ENCODE data around the gene VSIG1. TPM values are rescaled to one million over a fixed set of nuclear protein-coding genes. Genes with fewer than 3 reads are reported as not detected.

VSIG1 gene
- polyA plus RNA-seq, 1 of the 3 experiments (the other 2 are of a cell fraction): not detected

- TF ChIP-seq MAX (IDR thresholded peaks at IDR 0.05; ENCODE audit: low read depth) (no peak), POLR2AphosphoS5 (IDR thresholded peaks at IDR 0.05; ENCODE audit: low read depth, low read length) (no peak)
Observed at GRCh38 chrX:108033890-108034289, 11.0 kb upstream of the VSIG1 start (continued).

GRCh38 chrX:108034725-108035124 lies 10.1 kb upstream of the VSIG1 start:
- Histone ChIP-seq H3K4me2 (no peak overlapping the region), H3K36me3 (replicated peaks in 1 of 2; ENCODE audit: control insufficient read depth in 1 of 2, insufficient read depth in 2 of 2, low read length in 1 of 2) (no peaks in the 10 kb centered on the region), H3K9ac (no peak overlapping the region), H3K4me3 (ENCODE audit: low read depth in 2 of 2, low read length in 1 of 2) (no peak overlapping the region), H3F3A (replicated peaks; ENCODE audit: insufficient read depth) (no peaks in the 10 kb centered on the region), H3K27ac (ENCODE audit: low read depth in 2 of 2, low read length in 1 of 2) (no peak overlapping the region), H3K27me3 (ENCODE audit: insufficient read depth) (peaks cover 8% of the 10 kb centered on the region; the same call in 1 of the 2 replicates), H4K20me1 (ENCODE audit: insufficient read depth) (no peaks in the 10 kb centered on the region), H3K4me1 (ENCODE audit: control insufficient read depth in 1 of 2, insufficient read depth in 2 of 2, low read depth in 1 of 2, low read length in 1 of 2) (no peaks in the 10 kb centered on the region), H2AFZ (ENCODE audit: low read depth) (no peak overlapping the region), H3K9me3 (no peaks in the 10 kb centered on the region), H3K79me2 (ENCODE audit: insufficient read depth) (no peaks in the 10 kb centered on the region), H3K9me2 (no peaks in the 10 kb centered on the region)
- WGBS (ENCODE audit: low lambda C conversion rate): 23% methylated on average over 3 of the region's 3 CpGs
- no peak for DNase-seq
- ChIA-PET CTCF (no interaction called here), POLR2A (no interaction called here)
- no peak for TF ChIP-seq JUND (IDR thresholded peaks at IDR 0.05)
- TF ChIP-seq FOXJ3 (CRISPR knock-in tag; IDR thresholded peaks at IDR 0.05): no peak
- TF ChIP-seq FOSL2 (IDR thresholded peaks at IDR 0.05; ENCODE audit: borderline replicate concordance, low read depth): no peak
- no peak for TF ChIP-seq USF1 (IDR thresholded peaks at IDR 0.05; ENCODE audit: borderline replicate concordance, low read depth)
- no peak for TF ChIP-seq MXI1 (IDR thresholded peaks at IDR 0.05; ENCODE audit: low read depth, low read length)
- TF ChIP-seq MAX (IDR thresholded peaks at IDR 0.05; ENCODE audit: low read depth): no peak
- no peak for TF ChIP-seq TEAD4 (IDR thresholded peaks at IDR 0.05; ENCODE audit: borderline replicate concordance, insufficient read depth)
- TF ChIP-seq EP300 (IDR thresholded peaks at IDR 0.05; ENCODE audit: borderline replicate concordance in 1 of 2, low read depth in 1 of 2, low read length in 1 of 2): no peak
- no peak for TF ChIP-seq TAF1 (IDR thresholded peaks at IDR 0.05; ENCODE audit: borderline replicate concordance, low read depth, low read length)
- TF ChIP-seq CHD2 (IDR thresholded peaks at IDR 0.05; ENCODE audit: low read length, partially characterized antibody): no peak
- TF ChIP-seq ELF1 (IDR thresholded peaks at IDR 0.05): no peak

GRCh38 chrX:108036298-108036973 lies 8.4 kb upstream of the VSIG1 start:
- Histone ChIP-seq H2AFZ (ENCODE audit: low read depth) (no peak overlapping the region), H3K79me2 (ENCODE audit: insufficient read depth) (no peaks in the 10 kb centered on the region), H3K4me2 (no peak overlapping the region), H3K9me2 (no peaks in the 10 kb centered on the region), H3K9me3 (no peaks in the 10 kb centered on the region), H3K4me3 (ENCODE audit: low read depth in 2 of 2, low read length in 1 of 2) (no peak overlapping the region), H3K4me1 (ENCODE audit: control insufficient read depth in 1 of 2, insufficient read depth in 2 of 2, low read depth in 1 of 2, low read length in 1 of 2) (no peaks in the 10 kb centered on the region), H3K27me3 (ENCODE audit: insufficient read depth) (peaks cover 8% of the 10 kb centered on the region; the same call in 1 of the 2 replicates), H3K9ac (no peak overlapping the region), H4K20me1 (ENCODE audit: insufficient read depth) (no peaks in the 10 kb centered on the region), H3K27ac (ENCODE audit: low read depth in 2 of 2, low read length in 1 of 2) (no peak overlapping the region), H3K36me3 (replicated peaks in 1 of 2; ENCODE audit: control insufficient read depth in 1 of 2, insufficient read depth in 2 of 2, low read length in 1 of 2) (no peaks in the 10 kb centered on the region), H3F3A (replicated peaks; ENCODE audit: insufficient read depth) (no peaks in the 10 kb centered on the region)
- ChIA-PET CTCF (no interaction called here), POLR2A (no interaction called here)
- DNase-seq: no peak
- no peak for TF ChIP-seq GATA2 (CRISPR knock-in tag; IDR thresholded peaks at IDR 0.05)
- TF ChIP-seq YY1 (IDR thresholded peaks at IDR 0.05; ENCODE audit: low read depth): no peak
- WGBS (ENCODE audit: low lambda C conversion rate): 22% methylated on average over 4 of the region's 4 CpGs

All from SK-N-SH (cell line).